Stimulated activated CD4-positive, alpha-beta T cell treated with anti-CD3 and anti-CD28 coated beads, Interleukin-1b, Interleukin-23, amount 100 ng/mL, for 48 hours (primary cell): ENCODE data around the gene COL4A2.
A peak's percentile ranks its signal among the peaks of the same experiment; 100 is the strongest.

Experiments used
- DNase-seq: peaks from one replicate; pipeline ENCODE4 v3.0.0-alpha.2; 2020

The COL4A2 gene

DNA sequence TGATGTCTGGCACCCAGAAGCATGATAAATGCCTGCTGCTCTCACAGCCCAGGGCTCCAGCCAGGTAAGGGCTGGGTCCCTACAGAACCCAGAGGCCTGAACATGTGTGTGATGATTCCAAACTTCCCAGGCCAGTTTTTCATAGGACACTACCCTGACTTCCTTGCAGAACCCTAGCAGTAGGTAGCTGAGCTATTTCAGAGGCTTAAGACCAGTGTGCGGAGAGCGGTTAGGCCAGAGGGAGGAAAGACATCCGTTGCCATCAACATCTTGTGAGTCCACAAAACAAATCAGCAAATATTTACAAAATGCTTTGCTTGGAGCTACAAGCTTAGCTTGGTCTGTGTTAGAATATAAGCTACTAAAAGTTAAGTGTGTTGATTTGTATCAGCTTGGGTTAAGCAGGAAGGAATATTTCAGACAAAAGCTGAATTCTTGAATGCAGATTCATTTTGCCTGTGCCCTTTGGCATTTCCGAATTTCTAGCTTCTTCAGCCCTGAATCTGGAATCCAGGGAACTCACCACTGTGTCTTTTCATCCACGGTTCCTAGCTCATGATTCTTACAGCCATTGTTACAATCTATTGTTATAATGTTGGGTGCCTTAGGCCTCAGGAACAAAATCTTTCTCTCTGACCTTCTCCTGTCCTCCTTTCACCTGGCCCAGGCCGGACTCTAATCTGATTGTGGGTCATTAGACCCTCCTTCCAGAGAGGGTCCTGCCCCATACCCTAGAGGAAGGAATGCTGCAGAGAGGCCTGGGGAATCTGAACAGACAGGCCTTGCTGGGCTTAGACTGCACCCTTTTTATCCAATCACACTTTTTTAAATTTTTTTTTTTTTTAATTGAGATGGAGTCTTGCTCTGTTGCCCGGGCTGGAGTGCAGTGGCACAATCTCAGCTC is 242.1 kb downstream of the COL4A2 start:
- no peak for DNase-seq

DNA sequence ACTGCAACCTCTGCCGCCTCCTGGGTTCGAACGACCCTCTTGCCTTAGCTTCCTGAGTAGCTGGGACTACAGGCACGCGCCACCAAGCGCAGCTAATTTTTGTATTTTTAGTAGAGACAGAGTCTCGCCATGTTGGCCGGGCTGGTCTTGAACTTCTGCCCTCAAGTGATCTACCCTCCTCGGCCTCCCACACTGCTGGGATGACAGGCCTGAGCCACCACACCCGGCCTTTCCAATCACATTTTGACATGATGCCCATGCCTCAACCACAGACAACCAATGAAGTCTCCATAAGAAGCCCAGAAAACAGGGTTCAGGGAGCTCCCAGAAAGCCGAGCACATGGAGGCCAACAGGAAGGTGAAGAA is 242.7 kb downstream of the COL4A2 start:
- DNase-seq, result no peak

GRCh38 chr13:110551284-110551683 is 244.2 kb downstream of the COL4A2 start:
- no peak for DNase-seq

DNA sequence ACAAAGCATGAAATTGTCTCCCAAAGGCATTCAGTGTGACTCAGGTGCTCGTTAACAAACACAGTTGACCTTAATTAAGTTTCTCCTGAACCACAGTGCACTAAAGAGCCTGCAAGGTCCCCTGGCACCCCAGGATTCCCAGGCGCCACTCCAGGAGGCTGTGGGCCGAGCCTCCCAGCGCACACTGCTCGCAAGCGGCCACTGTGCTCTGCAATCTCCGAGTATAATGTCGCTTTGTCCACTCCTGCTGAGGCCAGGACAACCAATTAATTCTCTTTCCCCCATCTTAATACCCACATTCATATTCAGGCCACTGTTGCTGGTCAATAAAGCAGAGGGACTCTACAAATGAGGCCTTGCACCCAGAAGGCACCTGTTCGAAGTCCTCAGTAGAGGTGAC is 245.7 kb downstream of the COL4A2 start:
- DNase-seq, result no peak

DNA sequence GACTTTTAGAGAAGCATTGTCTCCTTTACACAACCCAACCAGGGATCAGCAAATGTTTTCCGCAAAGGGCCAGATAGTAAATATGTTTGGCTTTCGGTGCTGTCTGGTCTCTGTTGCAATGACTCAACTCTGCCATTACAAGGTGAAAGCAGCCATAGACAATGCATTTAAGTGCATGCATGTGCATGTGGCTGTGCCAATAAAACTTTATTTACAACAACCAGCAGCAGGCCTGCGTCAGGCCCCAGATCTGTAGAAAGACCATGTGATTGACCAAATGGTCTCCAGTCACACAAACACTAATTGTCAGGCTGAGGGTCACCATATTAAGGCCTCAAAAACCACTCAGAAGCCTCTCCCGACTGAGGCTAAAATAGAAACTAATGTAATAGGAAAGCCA is 246.3 kb downstream of the COL4A2 start:
- DNase-seq, result no peak

DNA sequence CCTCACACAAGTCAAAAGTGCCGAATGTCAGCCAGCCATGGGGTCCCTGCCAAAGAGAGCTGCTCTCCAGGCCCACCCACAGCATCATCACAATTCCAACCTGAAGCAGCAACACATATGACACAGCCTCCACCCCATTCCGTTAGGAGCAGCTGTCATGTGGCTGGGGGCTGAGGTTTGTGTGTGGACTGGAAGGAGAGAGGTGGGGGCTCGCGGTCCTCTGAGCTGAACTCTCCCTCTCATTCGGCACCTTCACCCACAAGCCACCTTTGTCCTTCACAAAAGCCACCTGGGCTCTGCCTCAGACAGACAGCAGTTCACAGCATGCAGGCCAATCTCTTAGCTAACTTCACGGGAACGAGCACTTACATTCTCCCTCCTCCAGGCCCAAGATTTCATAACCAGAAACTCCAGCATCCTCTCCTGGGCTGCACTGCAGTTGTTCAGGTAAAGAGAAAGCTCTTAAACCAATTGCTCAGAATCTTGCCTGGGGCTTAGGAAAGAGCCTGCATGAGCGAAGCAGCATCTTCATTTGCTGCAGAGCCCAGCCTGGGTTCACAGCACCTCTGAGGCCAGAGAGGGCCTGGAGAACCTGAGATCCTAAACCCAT is 247.2 kb downstream of the COL4A2 start:
- DNase-seq, result no peak

GRCh38 chr13:110554946-110555345 is 247.9 kb downstream of the COL4A2 start:
- DNase-seq, result no peak

GRCh38 chr13:110555601-110556223 is 248.6 kb downstream of the COL4A2 start:
- DNase-seq, result no peak

- DNase-seq, result no peak
Observed at GRCh38 chr13:110556224-110556606, 249.1 kb downstream of the COL4A2 start.

DNA sequence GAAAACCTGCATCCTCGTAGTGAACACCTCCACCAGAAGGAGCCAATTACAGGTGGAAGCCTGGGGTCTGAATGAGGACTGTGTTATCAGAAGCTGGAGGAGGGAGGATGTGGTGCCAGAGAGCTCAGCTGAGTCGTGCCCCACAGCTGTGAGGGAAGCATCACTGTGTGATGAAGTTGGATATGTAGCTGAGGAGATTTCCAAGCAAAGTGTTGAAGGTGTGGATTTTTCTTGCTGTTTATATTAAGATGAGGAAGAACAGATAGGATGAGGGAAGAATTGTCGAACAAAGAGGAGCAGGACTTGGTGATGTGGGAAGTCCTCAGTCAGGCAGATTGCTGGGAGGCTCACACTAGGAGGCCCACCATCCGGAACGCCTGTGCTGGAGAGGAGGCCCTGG is 250.0 kb downstream of the COL4A2 start:
- no peak for DNase-seq

GRCh38 chr13:110557610-110558305 is 250.7 kb downstream of the COL4A2 start:
- DNase-seq, result no peak

- DNase-seq, result no peak
Observed at GRCh38 chr13:110559429-110559943, 252.4 kb downstream of the COL4A2 start.

GRCh38 chr13:110559986-110560385 is 252.9 kb downstream of the COL4A2 start:
- no peak for DNase-seq

GRCh38 chr13:110560601-110561343 is 253.7 kb downstream of the COL4A2 start:
- no peak for DNase-seq

- peak; percentile 33 for DNase-seq
Observed at GRCh38 chr13:110561344-110562035, 254.4 kb downstream of the COL4A2 start, which contains the start of gene RAB20. TSS of gene RAB20 (minus strand) at chr13:110561722. CDS start at chr13:110561519, 203 bp downstream.

- peak; percentile 9 for DNase-seq
Observed at GRCh38 chr13:110562036-110562597, 255.0 kb downstream of the COL4A2 start.
